ENCODE results near the gene HTRA1. TPM values are rescaled to one million over a fixed set of nuclear protein-coding genes. Genes with fewer than 3 reads are reported as not detected.
A peak's percentile ranks its signal among the peaks of the same experiment; 100 is the strongest.

The HTRA1 gene
- total RNA-seq, 1 experiment from 2014 or later = 42.1 TPM

DNA sequence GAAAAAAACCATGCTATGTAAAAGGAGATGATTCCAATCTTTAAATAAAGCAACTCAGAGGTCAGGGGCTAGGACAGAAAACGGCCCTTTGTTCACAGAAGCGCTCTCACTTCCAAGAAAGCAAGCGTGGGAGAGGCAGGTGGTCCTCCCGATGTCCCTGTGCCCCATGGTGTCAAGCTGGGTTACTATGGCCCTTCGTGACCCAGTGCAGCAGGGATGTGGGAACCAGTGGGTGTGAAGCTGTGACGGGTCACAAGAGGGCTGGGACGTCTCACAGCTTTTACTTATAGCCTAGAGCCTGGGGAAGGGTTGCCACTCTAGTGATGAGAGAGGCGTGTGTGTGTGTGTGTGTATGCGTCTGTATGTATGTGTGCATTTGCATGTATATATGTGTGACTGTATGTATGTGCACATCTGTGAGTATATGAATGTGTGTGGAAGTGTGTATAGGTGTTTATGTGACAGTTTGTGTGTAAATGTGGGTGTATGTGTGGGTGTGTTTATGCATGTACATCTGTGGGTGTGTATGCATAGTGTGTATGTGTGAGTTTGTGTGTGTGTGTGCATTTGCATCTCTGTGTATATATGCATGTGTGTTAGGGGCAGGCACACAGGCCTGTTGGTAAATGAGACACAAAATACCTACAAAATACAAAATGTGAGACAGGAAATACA is 25.2 kb downstream of the HTRA1 start:
- in situ Hi-C loops (cut with HindIII; ENCODE audit: low pct_unique_long_range_greater_than_20kb, low sequenced_read_pairs) = no loop called here

DNA sequence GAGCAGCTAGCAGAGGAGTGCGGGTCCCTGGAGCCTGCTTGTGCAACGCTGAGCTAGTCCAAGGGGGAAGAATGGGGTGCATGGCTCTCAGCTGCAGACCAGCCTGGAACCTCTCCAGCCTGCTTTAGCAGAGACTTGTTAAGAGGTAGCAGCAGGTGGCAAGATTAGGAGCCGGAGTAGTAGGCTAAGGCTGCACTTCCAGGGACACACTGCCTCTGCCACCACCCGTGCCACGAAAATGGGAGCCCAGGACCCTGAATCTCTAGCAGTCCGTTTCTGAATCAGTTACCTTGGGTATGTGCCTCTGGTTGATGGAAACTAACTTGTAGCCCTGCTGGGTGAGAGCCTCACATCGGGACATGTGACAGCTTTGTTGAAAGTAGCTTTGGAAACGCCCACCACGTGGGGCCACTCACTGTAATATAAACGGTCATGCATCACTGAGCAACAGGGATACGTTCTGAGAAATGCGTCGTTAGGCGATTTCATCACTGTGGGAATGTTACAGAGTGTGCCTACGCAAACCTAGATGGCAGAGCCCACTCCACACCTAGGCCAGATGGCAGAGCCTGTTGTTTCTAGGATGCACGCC is 25.9 kb downstream of the HTRA1 start:
- in situ Hi-C loops (cut with HindIII; ENCODE audit: low pct_unique_long_range_greater_than_20kb, low sequenced_read_pairs) = no loop called here
- peak; percentile 71 for DNase-seq (ENCODE audit: low read depth)

More for the DNA sequence above, 25.2 kb downstream of the HTRA1 start:
- no peak for DNase-seq (ENCODE audit: low read depth)

DNA sequence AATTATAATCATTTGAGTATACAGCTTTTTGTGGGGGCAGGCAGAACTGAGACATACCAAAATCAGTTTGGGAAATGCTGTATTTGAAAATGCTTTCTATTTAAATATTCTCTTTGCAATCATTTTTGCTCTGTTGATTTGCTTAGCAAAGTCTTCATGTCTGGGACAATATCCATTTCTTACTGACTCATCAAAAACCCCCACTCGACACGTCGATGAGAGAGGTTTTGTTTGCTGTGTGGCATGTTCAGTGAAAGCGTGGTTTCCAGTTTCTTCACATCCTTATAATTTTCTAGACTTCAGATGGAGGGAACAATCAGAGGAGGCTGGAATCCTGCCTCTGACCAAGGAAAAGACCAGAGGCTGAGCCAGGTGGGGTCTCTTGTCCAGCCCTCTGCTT is 28.9 kb downstream of the HTRA1 start:
- no peak for DNase-seq (ENCODE audit: low read depth)
- in situ Hi-C loops (cut with HindIII; ENCODE audit: low pct_unique_long_range_greater_than_20kb, low sequenced_read_pairs) = no loop called here

DNA sequence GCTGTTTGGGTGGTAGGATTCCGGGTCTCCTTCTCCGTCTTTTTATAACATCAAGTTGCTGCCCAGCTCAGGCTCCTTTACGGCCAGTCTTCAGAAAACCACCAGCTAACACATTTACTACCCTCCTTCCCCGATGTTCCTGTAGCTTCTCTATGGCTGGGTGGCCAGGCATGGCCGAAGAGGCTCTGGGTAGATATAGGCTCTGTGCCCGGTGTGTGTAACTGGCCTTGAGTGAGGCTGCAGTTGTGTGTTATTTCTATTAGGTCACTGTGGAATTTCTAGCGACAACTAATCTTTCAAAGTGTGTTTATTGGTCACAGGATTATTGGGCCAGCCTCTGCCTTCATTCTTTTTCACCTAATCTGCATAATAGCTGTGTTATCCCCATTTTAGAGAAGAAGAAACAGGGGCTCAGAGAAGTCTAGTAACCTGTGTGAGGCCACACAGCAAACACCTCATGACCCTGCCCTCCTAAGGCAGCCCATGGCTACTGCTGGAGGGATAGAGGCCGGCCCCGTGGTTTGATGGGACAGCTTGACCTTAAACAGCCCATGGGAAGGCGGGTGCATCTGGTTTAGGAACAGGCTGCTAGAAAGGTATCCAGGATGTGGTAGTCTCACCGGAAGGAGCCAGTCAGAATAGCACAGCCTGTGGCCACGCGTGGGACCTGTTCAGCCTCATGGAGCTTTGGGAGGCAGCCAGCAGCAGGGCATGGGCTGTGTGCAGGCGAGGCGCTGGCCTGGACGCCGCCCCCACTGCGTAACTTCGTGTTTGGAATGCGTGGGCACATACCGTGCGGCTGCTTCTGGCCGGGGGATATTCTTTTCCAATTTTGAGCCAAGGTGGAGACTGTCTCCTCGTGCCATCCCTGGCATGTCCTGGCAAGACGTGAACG is 29.7 kb downstream of the HTRA1 start:
- in situ Hi-C loops (cut with HindIII; ENCODE audit: low pct_unique_long_range_greater_than_20kb, low sequenced_read_pairs) = no loop called here

DNA sequence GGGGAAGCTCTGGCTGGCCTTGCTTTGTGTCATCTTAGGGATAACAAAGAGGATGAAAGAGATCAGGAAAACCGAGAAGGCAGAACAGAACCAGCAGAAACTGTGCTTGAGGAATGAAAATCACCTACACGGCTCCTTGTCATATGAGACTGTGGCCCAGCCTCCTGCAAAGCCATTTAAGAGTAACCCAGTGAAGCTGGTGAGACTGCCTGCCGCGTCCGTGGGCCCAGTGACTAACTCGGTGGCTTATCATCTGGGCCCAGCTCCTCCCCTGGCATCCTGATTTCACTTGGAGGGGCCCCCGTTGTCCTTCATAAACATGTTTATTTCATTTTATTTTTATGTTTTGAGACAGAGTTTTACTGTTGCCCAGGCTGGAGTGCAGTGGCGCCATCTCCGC is 30.7 kb downstream of the HTRA1 start:
- in situ Hi-C loops (cut with HindIII; ENCODE audit: low pct_unique_long_range_greater_than_20kb, low sequenced_read_pairs) = no loop called here
- DNase-seq (ENCODE audit: low read depth) = no peak

More for the DNA sequence above, 29.7 kb downstream of the HTRA1 start:
- no peak for DNase-seq (ENCODE audit: low read depth)

GRCh38 chr10:122492999-122493481 is 31.7 kb downstream of the HTRA1 start:
- in situ Hi-C loops (cut with HindIII; ENCODE audit: low pct_unique_long_range_greater_than_20kb, low sequenced_read_pairs) = no loop called here
- DNase-seq (ENCODE audit: low read depth) = no peak

GRCh38 chr10:122493761-122494160 is 32.4 kb downstream of the HTRA1 start:
- no peak for DNase-seq (ENCODE audit: low read depth)
- in situ Hi-C loops (cut with HindIII; ENCODE audit: low pct_unique_long_range_greater_than_20kb, low sequenced_read_pairs) = no loop called here

DNA sequence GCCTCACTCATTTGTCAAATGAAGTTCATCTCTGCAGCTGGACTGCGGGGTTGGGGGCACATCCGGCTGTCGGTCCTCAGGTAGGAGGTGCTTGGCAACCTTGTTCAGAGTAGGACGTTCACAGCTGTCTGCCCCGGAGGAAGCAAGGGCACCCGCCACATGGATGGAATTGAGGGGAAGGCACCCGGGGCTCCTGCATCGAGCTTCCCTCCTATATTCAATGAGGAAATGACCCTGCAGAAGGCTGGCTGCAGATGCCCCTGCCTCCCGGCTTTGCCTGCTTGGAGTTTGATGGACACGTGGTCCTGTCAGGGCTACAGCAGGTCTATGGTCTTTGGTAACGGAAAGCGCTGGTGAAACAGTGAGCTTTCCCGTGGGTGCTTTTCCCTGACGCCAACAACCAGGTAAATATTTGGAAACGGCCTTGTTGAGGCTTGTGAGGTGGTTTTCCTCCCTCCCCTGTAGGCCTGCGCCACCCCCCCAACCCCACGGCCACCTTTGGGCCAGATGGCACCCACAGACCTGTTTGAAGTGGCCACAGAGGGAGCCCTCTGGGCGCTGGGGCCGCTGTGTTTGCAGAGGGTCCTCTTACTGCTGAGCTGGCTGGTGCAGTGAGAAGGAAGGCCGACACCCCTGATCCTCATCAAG is 32.9 kb downstream of the HTRA1 start:
- in situ Hi-C loops (cut with HindIII; ENCODE audit: low pct_unique_long_range_greater_than_20kb, low sequenced_read_pairs) = no loop called here

GRCh38 chr10:122494833-122495232 is 33.5 kb downstream of the HTRA1 start:
- peak; percentile 8 for DNase-seq (ENCODE audit: low read depth)
- in situ Hi-C loops (cut with HindIII; ENCODE audit: low pct_unique_long_range_greater_than_20kb, low sequenced_read_pairs) = no loop called here

More for the DNA sequence above, 32.9 kb downstream of the HTRA1 start:
- no peak for DNase-seq (ENCODE audit: low read depth)

DNA sequence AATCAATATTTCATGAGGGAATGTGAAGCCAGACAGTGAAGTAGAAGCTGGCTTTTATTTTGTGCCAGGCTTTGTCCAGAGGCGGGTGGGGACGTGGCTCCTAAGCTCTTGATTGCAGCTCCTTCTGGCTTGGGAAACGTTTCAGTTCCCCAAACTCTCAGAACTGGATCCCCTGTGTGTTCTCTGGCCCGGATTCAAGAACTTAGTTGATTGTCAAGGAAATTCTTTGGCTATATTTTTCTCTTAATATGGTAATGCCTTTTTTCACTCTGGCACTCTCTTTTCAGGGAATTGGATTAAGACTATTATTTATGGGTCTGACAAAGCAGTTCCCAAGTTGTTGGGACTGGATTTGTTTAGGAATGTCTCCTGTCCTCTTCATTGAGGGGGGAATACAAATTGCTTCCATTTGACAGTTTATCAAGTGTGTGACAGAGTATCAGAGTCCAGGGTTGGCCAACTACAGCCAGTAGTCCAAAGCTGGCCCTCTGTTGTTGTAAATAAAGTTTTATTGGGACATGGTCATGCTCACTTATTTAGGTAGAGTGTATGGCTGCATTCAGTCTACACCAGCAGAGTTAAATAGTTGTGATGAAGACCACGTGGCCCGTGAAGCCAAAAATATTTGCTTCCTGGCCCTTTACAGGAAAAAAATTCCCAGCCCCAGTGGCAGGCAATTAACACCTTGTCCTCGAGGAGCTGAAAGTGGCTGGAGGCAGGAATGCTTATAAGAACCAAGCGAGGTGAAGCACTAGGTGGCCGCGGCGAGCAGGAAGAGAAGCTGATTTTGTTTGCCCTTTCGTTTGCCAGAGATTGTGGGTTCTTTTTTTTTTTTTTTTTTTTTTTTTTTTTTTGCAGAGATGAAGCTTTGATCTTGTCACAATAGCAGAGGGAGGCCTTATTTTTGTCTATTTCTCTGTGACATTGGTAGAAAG is 34.3 kb downstream of the HTRA1 start:
- in situ Hi-C loops (cut with HindIII; ENCODE audit: low pct_unique_long_range_greater_than_20kb, low sequenced_read_pairs) = no loop called here
- no peak for DNase-seq (ENCODE audit: low read depth)

DNA sequence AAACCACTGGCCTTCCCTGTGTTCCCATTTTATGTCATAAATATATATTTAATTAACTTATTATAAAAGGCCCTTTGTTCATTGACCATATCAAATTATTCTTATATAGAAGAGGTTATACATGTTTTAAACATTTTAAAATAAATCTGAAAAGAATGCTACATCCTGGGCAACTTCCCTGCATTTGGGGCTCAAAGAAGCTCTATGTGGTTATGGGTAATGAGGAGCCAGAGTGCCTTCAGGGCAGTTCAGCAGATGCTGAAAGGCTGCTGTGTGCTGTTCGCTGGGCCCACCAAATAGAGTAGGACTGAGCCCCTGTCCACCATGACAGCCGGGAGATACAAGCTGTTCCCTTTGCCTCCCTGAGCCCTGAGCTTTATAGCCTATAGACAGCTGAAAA is 35.9 kb downstream of the HTRA1 start:
- in situ Hi-C loops (cut with HindIII; ENCODE audit: low pct_unique_long_range_greater_than_20kb, low sequenced_read_pairs) = no loop called here
- no peak for DNase-seq (ENCODE audit: low read depth)

- in situ Hi-C loops (cut with HindIII; ENCODE audit: low pct_unique_long_range_greater_than_20kb, low sequenced_read_pairs) = no loop called here
- no peak for DNase-seq (ENCODE audit: low read depth)
These were observed 37.2 kb downstream of the HTRA1 start for GRCh38 chr10:122498521-122498920.

GRCh38 chr10:122499012-122499411 is 37.7 kb downstream of the HTRA1 start:
- DNase-seq (ENCODE audit: low read depth) = no peak
- in situ Hi-C loops (cut with HindIII; ENCODE audit: low pct_unique_long_range_greater_than_20kb, low sequenced_read_pairs) = no loop called here

DNA sequence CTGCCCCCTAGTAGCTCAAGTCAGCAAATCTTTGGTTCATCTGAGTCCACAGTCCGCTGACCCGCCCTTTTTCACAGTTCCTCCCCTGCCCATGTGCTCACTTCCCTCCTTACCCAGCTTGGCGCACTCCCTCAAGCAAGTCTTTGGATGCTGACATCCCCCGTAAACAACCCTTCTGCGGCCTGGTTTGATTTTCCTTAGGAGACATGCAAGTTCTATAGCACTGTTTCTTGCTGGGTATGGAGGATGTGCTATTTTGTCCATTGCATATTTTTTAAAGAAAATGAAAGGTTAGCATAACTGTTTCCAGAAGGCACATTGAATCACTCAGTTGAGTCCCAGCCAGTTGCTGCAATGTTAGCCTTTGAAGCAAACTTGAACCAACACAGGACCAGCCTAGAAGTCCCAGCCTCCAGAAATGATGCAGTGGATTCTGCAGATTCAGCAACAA is 38.2 kb downstream of the HTRA1 start:
- in situ Hi-C loops (cut with HindIII; ENCODE audit: low pct_unique_long_range_greater_than_20kb, low sequenced_read_pairs) = no loop called here
- no peak for DNase-seq (ENCODE audit: low read depth)

DNA sequence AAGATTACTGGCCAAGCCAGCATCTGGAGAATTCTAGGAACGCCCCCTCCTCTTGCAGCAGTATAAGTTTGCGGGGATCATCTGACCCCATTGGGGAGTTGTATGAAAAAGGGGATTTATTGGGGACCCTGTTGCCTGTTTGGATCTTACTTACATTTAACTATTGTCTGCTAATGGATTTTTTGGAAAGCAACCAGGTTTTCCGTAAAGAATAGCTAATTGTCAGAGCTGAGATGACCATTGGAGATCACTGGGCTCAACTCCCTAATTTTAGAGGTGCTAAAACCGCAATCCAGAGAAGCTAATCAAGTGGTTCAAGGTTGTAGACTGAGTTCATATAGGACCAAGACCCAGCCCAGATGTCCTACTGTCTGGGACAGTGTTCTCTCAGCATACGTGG is 38.8 kb downstream of the HTRA1 start:
- in situ Hi-C loops (cut with HindIII; ENCODE audit: low pct_unique_long_range_greater_than_20kb, low sequenced_read_pairs) = no loop called here

GRCh38 chr10:122500726-122501125 is 39.4 kb downstream of the HTRA1 start:
- in situ Hi-C loops (cut with HindIII; ENCODE audit: low pct_unique_long_range_greater_than_20kb, low sequenced_read_pairs) = no loop called here
- no peak for DNase-seq (ENCODE audit: low read depth)

More for the DNA sequence above, 38.8 kb downstream of the HTRA1 start:
- no peak for DNase-seq (ENCODE audit: low read depth)

GRCh38 chr10:122503012-122503411 is 41.7 kb downstream of the HTRA1 start:
- in situ Hi-C loops (cut with HindIII; ENCODE audit: low pct_unique_long_range_greater_than_20kb, low sequenced_read_pairs) = no loop called here
- no peak for DNase-seq (ENCODE audit: low read depth)
